C1 segment of cervical spinal cord (tissue), 14 donors: ENCODE measurements around the gene CNOT9.
A peak's percentile ranks its signal among the peaks of the same experiment; 100 is the strongest.
"Not testable (repeated sequence)": the region's sequence is repeated elsewhere in the genome, so short reads cannot be mapped to it uniquely, and the experiment has no call there.

Source experiments
- DNase-seq, 14 donors: peaks; one replicate each; lab custom pipeline; 2025; lab: John Stamatoyannopoulos, UW

The CNOT9 gene

GRCh38 chr2:218568190-218569037 is at the start of gene CNOT9, which contains the start of gene USP37:
Gene CNOT9 (plus strand): TSS chr2:218568839. CDS start chr2:218568955, 116 bp downstream.
Gene USP37 (minus strand): TSS chr2:218568351. CDS start chr2:218558653, 9,698 bp downstream.
- peak; percentile 86 to 99 (median 96) for DNase-seq

- no peak for DNase-seq
These were observed 49.8 kb upstream of the CNOT9 start for GRCh38 chr2:218518876-218519275.

GRCh38 chr2:218523651-218524050 is 45.0 kb upstream of the CNOT9 start:
- no peak for DNase-seq

- not testable (repeated sequence) for DNase-seq
These were observed 40.2 kb upstream of the CNOT9 start for GRCh38 chr2:218528409-218528808.

- DNase-seq = no peak
These were observed 38.6 kb upstream of the CNOT9 start for GRCh38 chr2:218529990-218530389.

GRCh38 chr2:218536804-218537494 is 31.7 kb upstream of the CNOT9 start:
- DNase-seq = no peak

- no peak for DNase-seq
These were observed 28.6 kb upstream of the CNOT9 start for GRCh38 chr2:218540015-218540414.

- no peak for DNase-seq
These were observed 22.6 kb upstream of the CNOT9 start for GRCh38 chr2:218546012-218546411.

- DNase-seq = no peak
These were observed 21.1 kb upstream of the CNOT9 start for GRCh38 chr2:218547511-218547910.

- no peak for DNase-seq
These were observed 20.7 kb upstream of the CNOT9 start for GRCh38 chr2:218547978-218548377.

- DNase-seq = not testable (repeated sequence)
These were observed 14.4 kb upstream of the CNOT9 start for GRCh38 chr2:218554225-218554624.

GRCh38 chr2:218555527-218555926 is 13.1 kb upstream of the CNOT9 start:
- no peak for DNase-seq

GRCh38 chr2:218557941-218558340 is 10.7 kb upstream of the CNOT9 start:
- DNase-seq = no peak

GRCh38 chr2:218558986-218559385 is 9.7 kb upstream of the CNOT9 start:
- DNase-seq = no peak

- no peak for DNase-seq
These were observed 4.6 kb upstream of the CNOT9 start for GRCh38 chr2:218564056-218564455.

- no peak for DNase-seq
These were observed 2.3 kb upstream of the CNOT9 start for GRCh38 chr2:218566296-218566695.

GRCh38 chr2:218567797-218568189 is 846 bp upstream of the CNOT9 start:
- peak in 1 of 14 donors; percentile 36 for DNase-seq

GRCh38 chr2:218569038-218569431 is 396 bp downstream of the CNOT9 start:
- DNase-seq = peak in 2 of 14 donors; percentile 51 to 86

GRCh38 chr2:218569661-218570500 is 1.2 kb downstream of the CNOT9 start:
- peak in 1 of 14 donors; percentile 3 for DNase-seq

- no peak for DNase-seq
These were observed 2.2 kb downstream of the CNOT9 start for GRCh38 chr2:218570850-218571249.

- no peak for DNase-seq
These were observed 8.2 kb downstream of the CNOT9 start for GRCh38 chr2:218576854-218577253.
